K562 (cell line): Measurements from ENCODE around the gene RNF39. TPM values are rescaled to one million over a fixed set of nuclear protein-coding genes. Genes with fewer than 3 reads are reported as not detected.

ENCODE experiments used
- HLTF ChIP-seq: fragments of 450-650 bp; IDR thresholded peaks from 2 replicates; pipeline ENCODE4 v1.6.1; 2016
- HMG20B ChIP-seq: fragments of 250-450 bp; sonication (Bioruptor Pico); IDR thresholded peaks from 2 replicates; pipeline ENCODE4 v1.5.0; 2021; ENCODE audit warnings: mild to moderate bottlenecking
- JUND ChIP-seq, 2 experiments: IDR thresholded peaks; 2 replicates in 1 of 2; 3 replicates in 1 of 2; pipeline ENCODE4 v1.6.1; 2011; ENCODE audit warnings: borderline replicate concordance in 2 of 2, low read depth in 2 of 2, low read length in 2 of 2, improper control_type of control experiment in 1 of 2, missing biosample characterization in 1 of 2, missing genetic modification characterization in 1 of 2, missing genetic modification reagents in 1 of 2
- L3MBTL2 ChIP-seq: fragments of 450-650 bp; IDR thresholded peaks from 2 replicates; pipeline ENCODE4 v1.6.1; 2016; ENCODE audit warnings: mild to moderate bottlenecking, moderate library complexity
- NFIC ChIP-seq: fragments of 450-650 bp; IDR thresholded peaks from 2 replicates; pipeline ENCODE4 v1.6.1; 2017; ENCODE audit warnings: mild to moderate bottlenecking, inconsistent platforms
- NR2C1 ChIP-seq, 2 experiments: fragments of 450-650 bp; IDR thresholded peaks; 2 replicates each; pipeline ENCODE4 v1.6.1; 2017; ENCODE audit warnings: mild to moderate bottlenecking in 2 of 2, antibody characterized with exemption in 1 of 2, inconsistent platforms in 1 of 2, missing compliant biosample characterization in 1 of 2, missing genetic modification characterization in 1 of 2
- POLR2AphosphoS5 ChIP-seq: IDR thresholded peaks from 2 replicates; pipeline ENCODE4 v1.6.1; 2011; ENCODE audit warnings: mild to moderate bottlenecking, low read depth, low read length, moderate library complexity; ENCODE audit not compliant: control insufficient read depth, insufficient read depth
- RFX7 ChIP-seq: fragments of 250-450 bp; sonication (Bioruptor Pico); IDR thresholded peaks from 2 replicates; pipeline ENCODE4 v1.5.1; 2021; ENCODE audit warnings: mild to moderate bottlenecking
- SMAD2 ChIP-seq: fragments of 150-350 bp; IDR thresholded peaks from 2 replicates; pipeline ENCODE4 v1.6.1; 2014; ENCODE audit warnings: low read depth, mild to moderate bottlenecking, low read length
- STAT5A ChIP-seq: IDR thresholded peaks from 2 replicates; pipeline ENCODE4 v1.6.1; 2012; ENCODE audit warnings: low read length, inconsistent platforms, borderline replicate concordance
- ZFX ChIP-seq: sonication (generic); formaldehyde crosslinking; IDR thresholded peaks from 2 replicates; pipeline ENCODE4 v1.8.0; 2022; ENCODE audit warnings: mild to moderate bottlenecking, missing genetic modification reagents, moderate library complexity
- ZNF239 ChIP-seq: fragments of 250-450 bp; sonication (Bioruptor Pico); IDR thresholded peaks from 2 replicates; pipeline ENCODE4 v1.4.0; 2020; ENCODE audit warnings: mild to moderate bottlenecking
- polyA plus RNA-seq, 8 experiments: library from polyadenylated mRNA; depleted of rRNA in 4 of 8; stranded (reverse) in 5 of 8; unstranded in 3 of 8; fragments of >200 nt; fragmentation: Nextera tagmentation in 2 of 8; fragmentation: Illumina TruSeq in 1 of 8; extraction: Ambion mirVana in 2 of 8; extraction: Trizol in 1 of 8; gene quantifications; 2 replicates each; pipeline versions ENCODE4 v1.2.1 to v1.2.3, GENCODE V29; 2011 to 2014; ENCODE audit warnings: inconsistent platforms in 1 of 8, missing spikeins in 1 of 8
- total RNA-seq, 7 experiments: library from RNA; depleted of rRNA in 6 of 7; stranded (reverse); fragments of >200 nt in 6 of 7; fragmentation: Illumina TruSeq in 2 of 7; extraction: Trizol in 2 of 7; gene quantifications; 2 replicates each; pipeline versions ENCODE4 v1.2.1 to v1.2.3, GENCODE V29; 2011 to 2021; ENCODE audit warnings: low replicate concordance in 1 of 7
- TF ChIP-seq, protein P1 (sequence below): sonication (generic); formaldehyde crosslinking; IDR thresholded peaks from 2 replicates; pipeline ENCODE4 v1.8.1; 2023; ENCODE audit warnings: missing genetic modification reagents, mild to moderate bottlenecking, borderline replicate concordance
- TF ChIP-seq, protein P2 (sequence below): IDR thresholded peaks from 3 replicates; pipeline ENCODE4 v1.6.1; 2011; ENCODE audit warnings: borderline replicate concordance, mild to moderate bottlenecking; ENCODE audit not compliant: insufficient read length, insufficient read depth
- TF ChIP-seq, protein P3 (sequence below): fragments of 250-450 bp; sonication (Bioruptor Pico); IDR thresholded peaks from 2 replicates; pipeline ENCODE4 v1.5.1; 2021; ENCODE audit warnings: mild to moderate bottlenecking
- TF ChIP-seq, protein P4 (sequence below), 2 experiments: fragments of 450-650 bp; IDR thresholded peaks; 2 replicates each; pipeline ENCODE4 v1.6.1; 2016
- TF ChIP-seq, protein P5 (sequence below): sonication (generic); formaldehyde crosslinking; IDR thresholded peaks from 2 replicates; pipeline ENCODE4 v1.5.0; 2020; ENCODE audit warnings: missing genetic modification reagents

The RNF39 gene
- total and polyA plus RNA-seq, 9 of the 15 experiments (the other 6 are each of a cell fraction or from before 2014, with no cell fraction given): not detected

DNA sequence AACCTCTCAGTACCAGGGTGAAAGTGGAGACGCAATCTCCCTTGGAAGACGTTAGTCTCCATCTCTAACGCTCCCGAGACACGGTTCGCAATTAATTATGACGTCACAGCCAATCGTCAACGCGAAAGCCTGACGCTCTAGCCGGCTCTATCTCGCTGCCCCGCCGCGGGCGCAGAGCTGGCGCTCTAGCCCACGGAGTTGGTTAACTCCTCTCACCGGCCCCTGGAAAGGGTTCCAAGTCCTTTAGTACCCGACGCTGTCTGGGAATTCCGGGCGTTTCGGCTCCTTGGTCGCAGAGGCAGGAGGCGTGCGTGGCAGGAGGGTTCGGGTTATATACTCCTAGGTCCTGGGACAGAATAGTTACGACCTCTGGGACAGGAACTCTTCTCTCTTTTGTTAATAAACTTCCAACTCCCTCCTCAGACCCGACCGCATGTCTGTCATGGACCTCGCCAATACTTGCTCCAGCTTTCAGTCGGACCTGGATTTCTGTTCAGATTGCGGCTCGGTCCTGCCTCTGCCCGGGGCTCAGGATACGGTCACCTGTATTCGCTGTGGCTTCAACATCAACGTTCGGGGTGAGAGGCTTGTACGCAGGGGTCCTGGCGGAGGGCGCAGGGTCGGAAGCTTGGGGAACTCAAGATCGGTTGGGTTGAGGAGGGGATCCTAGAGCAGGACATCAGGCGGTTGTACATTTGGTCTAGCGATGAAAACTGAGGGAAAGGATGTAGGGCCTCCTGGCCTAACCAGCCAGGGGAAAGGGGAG, 14.3 kb downstream of the RNF39 start, which contains the start of gene POLR1H (continued):
- TF ChIP-seq, protein P1, sequence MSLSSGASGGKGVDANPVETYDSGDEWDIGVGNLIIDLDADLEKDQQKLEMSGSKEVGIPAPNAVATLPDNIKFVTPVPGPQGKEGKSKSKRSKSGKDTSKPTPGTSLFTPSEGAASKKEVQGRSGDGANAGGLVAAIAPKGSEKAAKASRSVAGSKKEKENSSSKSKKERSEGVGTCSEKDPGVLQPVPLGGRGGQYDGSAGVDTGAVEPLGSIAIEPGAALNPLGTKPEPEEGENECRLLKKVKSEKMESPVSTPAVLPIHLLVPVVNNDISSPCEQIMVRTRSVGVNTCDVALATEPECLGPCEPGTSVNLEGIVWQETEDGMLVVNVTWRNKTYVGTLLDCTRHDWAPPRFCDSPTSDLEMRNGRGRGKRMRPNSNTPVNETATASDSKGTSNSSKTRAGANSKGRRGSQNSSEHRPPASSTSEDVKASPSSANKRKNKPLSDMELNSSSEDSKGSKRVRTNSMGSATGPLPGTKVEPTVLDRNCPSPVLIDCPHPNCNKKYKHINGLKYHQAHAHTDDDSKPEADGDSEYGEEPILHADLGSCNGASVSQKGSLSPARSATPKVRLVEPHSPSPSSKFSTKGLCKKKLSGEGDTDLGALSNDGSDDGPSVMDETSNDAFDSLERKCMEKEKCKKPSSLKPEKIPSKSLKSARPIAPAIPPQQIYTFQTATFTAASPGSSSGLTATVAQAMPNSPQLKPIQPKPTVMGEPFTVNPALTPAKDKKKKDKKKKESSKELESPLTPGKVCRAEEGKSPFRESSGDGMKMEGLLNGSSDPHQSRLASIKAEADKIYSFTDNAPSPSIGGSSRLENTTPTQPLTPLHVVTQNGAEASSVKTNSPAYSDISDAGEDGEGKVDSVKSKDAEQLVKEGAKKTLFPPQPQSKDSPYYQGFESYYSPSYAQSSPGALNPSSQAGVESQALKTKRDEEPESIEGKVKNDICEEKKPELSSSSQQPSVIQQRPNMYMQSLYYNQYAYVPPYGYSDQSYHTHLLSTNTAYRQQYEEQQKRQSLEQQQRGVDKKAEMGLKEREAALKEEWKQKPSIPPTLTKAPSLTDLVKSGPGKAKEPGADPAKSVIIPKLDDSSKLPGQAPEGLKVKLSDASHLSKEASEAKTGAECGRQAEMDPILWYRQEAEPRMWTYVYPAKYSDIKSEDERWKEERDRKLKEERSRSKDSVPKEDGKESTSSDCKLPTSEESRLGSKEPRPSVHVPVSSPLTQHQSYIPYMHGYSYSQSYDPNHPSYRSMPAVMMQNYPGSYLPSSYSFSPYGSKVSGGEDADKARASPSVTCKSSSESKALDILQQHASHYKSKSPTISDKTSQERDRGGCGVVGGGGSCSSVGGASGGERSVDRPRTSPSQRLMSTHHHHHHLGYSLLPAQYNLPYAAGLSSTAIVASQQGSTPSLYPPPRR (CRISPR knock-in tag): no peak
- TF ChIP-seq JUND (IDR thresholded peaks at IDR 0.05; ENCODE audit: borderline replicate concordance, low read depth, low read length) (peak; percentile 96), JUND (tag; IDR thresholded peaks at IDR 0.05; ENCODE audit: borderline replicate concordance, low read depth, low read length) (peak; percentile 92; the same call in 2 of the 3 replicates), HLTF (no peak), POLR2AphosphoS5 (peak; percentile 94), L3MBTL2 (0 out of 2 replicates have a peak, but pooled peaks have one; percentile 21), ZFX (CRISPR knock-in tag) (peak; percentile 59), ZNF239 (CRISPR knock-in tag) (no peak; the same call in 1 of the 2 replicates), RFX7 (CRISPR knock-in tag) (no peak), STAT5A (peak; percentile 58; the same call in 1 of the 2 replicates), NFIC (peak; percentile 58), NR2C1 (IDR thresholded peaks at IDR 0.05) (peak; percentile 78), NR2C1 (tag; IDR thresholded peaks at IDR 0.05) (peak; percentile 66), HMG20B (CRISPR knock-in tag) (no peak), SMAD2 (no peak)
- TF ChIP-seq, protein P2, sequence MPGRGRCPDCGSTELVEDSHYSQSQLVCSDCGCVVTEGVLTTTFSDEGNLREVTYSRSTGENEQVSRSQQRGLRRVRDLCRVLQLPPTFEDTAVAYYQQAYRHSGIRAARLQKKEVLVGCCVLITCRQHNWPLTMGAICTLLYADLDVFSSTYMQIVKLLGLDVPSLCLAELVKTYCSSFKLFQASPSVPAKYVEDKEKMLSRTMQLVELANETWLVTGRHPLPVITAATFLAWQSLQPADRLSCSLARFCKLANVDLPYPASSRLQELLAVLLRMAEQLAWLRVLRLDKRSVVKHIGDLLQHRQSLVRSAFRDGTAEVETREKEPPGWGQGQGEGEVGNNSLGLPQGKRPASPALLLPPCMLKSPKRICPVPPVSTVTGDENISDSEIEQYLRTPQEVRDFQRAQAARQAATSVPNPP: no peak
- TF ChIP-seq, protein P3, sequence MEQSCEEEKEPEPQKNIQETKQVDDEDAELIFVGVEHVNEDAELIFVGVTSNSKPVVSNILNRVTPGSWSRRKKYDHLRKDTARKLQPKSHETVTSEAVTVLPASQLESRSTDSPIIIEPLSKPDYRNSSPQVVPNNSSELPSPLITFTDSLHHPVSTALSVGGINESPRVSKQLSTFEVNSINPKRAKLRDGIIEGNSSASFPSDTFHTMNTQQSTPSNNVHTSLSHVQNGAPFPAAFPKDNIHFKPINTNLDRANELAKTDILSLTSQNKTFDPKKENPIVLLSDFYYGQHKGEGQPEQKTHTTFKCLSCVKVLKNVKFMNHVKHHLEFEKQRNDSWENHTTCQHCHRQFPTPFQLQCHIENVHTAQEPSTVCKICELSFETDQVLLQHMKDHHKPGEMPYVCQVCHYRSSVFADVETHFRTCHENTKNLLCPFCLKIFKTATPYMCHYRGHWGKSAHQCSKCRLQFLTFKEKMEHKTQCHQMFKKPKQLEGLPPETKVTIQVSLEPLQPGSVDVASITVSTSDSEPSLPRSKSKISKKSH (CRISPR knock-in tag): no peak
- TF ChIP-seq, protein P4, sequence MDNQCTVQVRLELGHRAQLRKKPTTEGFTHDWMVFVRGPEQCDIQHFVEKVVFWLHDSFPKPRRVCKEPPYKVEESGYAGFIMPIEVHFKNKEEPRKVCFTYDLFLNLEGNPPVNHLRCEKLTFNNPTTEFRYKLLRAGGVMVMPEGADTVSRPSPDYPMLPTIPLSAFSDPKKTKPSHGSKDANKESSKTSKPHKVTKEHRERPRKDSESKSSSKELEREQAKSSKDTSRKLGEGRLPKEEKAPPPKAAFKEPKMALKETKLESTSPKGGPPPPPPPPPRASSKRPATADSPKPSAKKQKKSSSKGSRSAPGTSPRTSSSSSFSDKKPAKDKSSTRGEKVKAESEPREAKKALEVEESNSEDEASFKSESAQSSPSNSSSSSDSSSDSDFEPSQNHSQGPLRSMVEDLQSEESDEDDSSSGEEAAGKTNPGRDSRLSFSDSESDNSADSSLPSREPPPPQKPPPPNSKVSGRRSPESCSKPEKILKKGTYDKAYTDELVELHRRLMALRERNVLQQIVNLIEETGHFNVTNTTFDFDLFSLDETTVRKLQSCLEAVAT (IDR thresholded peaks at IDR 0.05): peak in 1 of 2 experiments; percentile 92; a peak in 2 of 4 replicates
- TF ChIP-seq, protein P5, sequence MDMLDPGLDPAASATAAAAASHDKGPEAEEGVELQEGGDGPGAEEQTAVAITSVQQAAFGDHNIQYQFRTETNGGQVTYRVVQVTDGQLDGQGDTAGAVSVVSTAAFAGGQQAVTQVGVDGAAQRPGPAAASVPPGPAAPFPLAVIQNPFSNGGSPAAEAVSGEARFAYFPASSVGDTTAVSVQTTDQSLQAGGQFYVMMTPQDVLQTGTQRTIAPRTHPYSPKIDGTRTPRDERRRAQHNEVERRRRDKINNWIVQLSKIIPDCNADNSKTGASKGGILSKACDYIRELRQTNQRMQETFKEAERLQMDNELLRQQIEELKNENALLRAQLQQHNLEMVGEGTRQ (CRISPR knock-in tag): no peak
